ENCODE results near the gene CCN5. TPM values are rescaled to one million over a fixed set of nuclear protein-coding genes. Genes with fewer than 3 reads are reported as not detected.

CCN5 gene
- total and polyA plus RNA-seq, 2 of the 13 experiments (the other 11 are each of a cell fraction or from before 2014, with no cell fraction given) = 0.12 TPM; not detected in 1

GRCh38 chr20:44692932-44693480 is 22.2 kb upstream of the CCN5 start (continued):
- TF ChIP-seq PAXIP1 (CRISPR knock-in tag; conservative IDR thresholded peaks at IDR 0.05) (peak; percentile 76), RCOR2 (CRISPR knock-in tag; IDR thresholded peaks at IDR 0.05) (peak; percentile 47; the same call in 1 of the 2 replicates), GTF2F1 (IDR thresholded peaks at IDR 0.05; ENCODE audit: low read length) (no peak), SPEN (CRISPR knock-in tag; IDR thresholded peaks at IDR 0.05; ENCODE audit: low read depth) (no peak), ZNF382 (CRISPR knock-in tag; IDR thresholded peaks at IDR 0.05; ENCODE audit: borderline replicate concordance) (no peak), ZBTB39 (CRISPR knock-in tag; IDR thresholded peaks at IDR 0.05) (no peak), ZNF121 (CRISPR knock-in tag; IDR thresholded peaks at IDR 0.05) (no peak), ZNF776 (CRISPR knock-in tag; IDR thresholded peaks at IDR 0.05) (no peak), HMG20B (CRISPR knock-in tag; conservative IDR thresholded peaks at IDR 0.05) (0 out of 2 replicates have a peak, but pooled peaks have one; percentile 25), IRF1 (CRISPR knock-in tag; IDR thresholded peaks at IDR 0.05; ENCODE audit: low read depth) (no peak), ZNF784 (CRISPR knock-in tag; IDR thresholded peaks at IDR 0.05; ENCODE audit: borderline replicate concordance) (no peak), HOXA5 (CRISPR knock-in tag; IDR thresholded peaks at IDR 0.05) (no peak), ZNF616 (CRISPR knock-in tag; IDR thresholded peaks at IDR 0.05; ENCODE audit: low read depth) (no peak), SIN3B (IDR thresholded peaks at IDR 0.05; ENCODE audit: low read length) (no peak), MLLT10 (CRISPR knock-in tag; IDR thresholded peaks at IDR 0.05) (no peak), ZSCAN22 (CRISPR knock-in tag; IDR thresholded peaks at IDR 0.05) (no peak), XBP1 (CRISPR knock-in tag; IDR thresholded peaks at IDR 0.05) (no peak), RBAK (CRISPR knock-in tag; IDR thresholded peaks at IDR 0.05) (no peak), MTF1 (CRISPR knock-in tag; IDR thresholded peaks at IDR 0.05) (no peak), KDM6A (CRISPR knock-in tag; IDR thresholded peaks at IDR 0.05; ENCODE audit: low read depth) (peak; percentile 49; the same call in 1 of the 2 replicates), EHMT2 (IDR thresholded peaks at IDR 0.05; ENCODE audit: borderline replicate concordance, low read depth, low read length) (no peak), PITX1 (CRISPR knock-in tag; IDR thresholded peaks at IDR 0.05) (no peak), ELK4 (CRISPR knock-in tag; IDR thresholded peaks at IDR 0.05; ENCODE audit: borderline replicate concordance) (no peak)
